Tibial nerve (tissue), 4 donors: ENCODE results near the gene NHERF1.

Source experiments
- CTCF ChIP-seq, 5 experiments: fragments of 200-600 bp in 3 of 5; fragments of 450-650 bp in 2 of 5; sonication (generic) in 3 of 5; IDR thresholded peaks; one replicate each; pipeline ENCODE4 v1.5.1; 2016 to 2019; ENCODE audit warnings: antibody characterized with exemption in 5 of 5, mild to moderate bottlenecking in 3 of 5, moderate library complexity in 2 of 5
- EP300 ChIP-seq, 2 donors: sonication (generic); formaldehyde crosslinking; IDR thresholded peaks; one replicate each; pipeline ENCODE4 v1.6.1; 2017; ENCODE audit warnings: antibody characterized with exemption in 2 of 2, mild to moderate bottlenecking in 1 of 2
- POLR2A ChIP-seq, 2 donors: fragments of 450-650 bp; IDR thresholded peaks; one replicate each; pipeline ENCODE4 v1.6.1; 2017; ENCODE audit warnings: antibody characterized with exemption in 2 of 2, mild to moderate bottlenecking in 2 of 2, moderate library complexity in 2 of 2

- TF ChIP-seq CTCF (IDR thresholded peaks at IDR 0.05): no peak
- no peak for TF ChIP-seq POLR2A (IDR thresholded peaks at IDR 0.05)
- TF ChIP-seq EP300 (IDR thresholded peaks at IDR 0.05): no peak
Measured at GRCh38 chr17:74808714-74809430, 60.4 kb downstream of the NHERF1 start.
